ENCODE data around the gene MMEL1.

MMEL1 gene

GRCh38 chr1:2589431-2590232, 43.2 kb downstream of the MMEL1 start:
- no peak for DNase-seq (ENCODE audit: low read depth in 1 of 2, low spot score in 1 of 2)
- TF ChIP-seq GABPA (IDR thresholded peaks at IDR 0.05; ENCODE audit: low read depth) (no peak), REST (IDR thresholded peaks at IDR 0.05; ENCODE audit: insufficient replicate concordance, low read depth) (no peak), SPI1 (IDR thresholded peaks at IDR 0.05; ENCODE audit: borderline replicate concordance, low read depth) (no peak), POLR2AphosphoS5 (IDR thresholded peaks at IDR 0.05; ENCODE audit: low read depth) (no peak), CTCF (IDR thresholded peaks at IDR 0.05; ENCODE audit: insufficient read depth, low read length) (no peak)
- H3K27me3 ChIP-seq (ENCODE audit: insufficient read depth, poor library complexity, severe bottlenecking): no peaks in the 10 kb centered on the region
- no peak overlapping the region for H3K4me3 ChIP-seq (replicated peaks; ENCODE audit: insufficient read depth, low read length)
- H3K27ac ChIP-seq (replicated peaks): no peak overlapping the region

- Histone ChIP-seq H3K27ac (replicated peaks) (no peak overlapping the region), H3K4me3 (replicated peaks; ENCODE audit: insufficient read depth, low read length) (no peak overlapping the region), H3K27me3 (ENCODE audit: insufficient read depth, poor library complexity, severe bottlenecking) (no peaks in the 10 kb centered on the region)
- no peak for DNase-seq (ENCODE audit: low read depth in 1 of 2, low spot score in 1 of 2)
- TF ChIP-seq CTCF (IDR thresholded peaks at IDR 0.05; ENCODE audit: insufficient read depth, low read length): no peak
- no peak for TF ChIP-seq POLR2AphosphoS5 (IDR thresholded peaks at IDR 0.05; ENCODE audit: low read depth)
- TF ChIP-seq GABPA (IDR thresholded peaks at IDR 0.05; ENCODE audit: low read depth): no peak
- no peak for TF ChIP-seq SPI1 (IDR thresholded peaks at IDR 0.05; ENCODE audit: borderline replicate concordance, low read depth)
- TF ChIP-seq REST (IDR thresholded peaks at IDR 0.05; ENCODE audit: insufficient replicate concordance, low read depth): no peak
Measured at GRCh38 chr1:2588661-2589430, 44.0 kb downstream of the MMEL1 start.

- Histone ChIP-seq H3K27ac (replicated peaks) (no peak overlapping the region), H3K4me3 (replicated peaks; ENCODE audit: insufficient read depth, low read length) (no peak overlapping the region), H3K27me3 (ENCODE audit: insufficient read depth, poor library complexity, severe bottlenecking) (no peaks in the 10 kb centered on the region)
- no peak for TF ChIP-seq REST (IDR thresholded peaks at IDR 0.05; ENCODE audit: insufficient replicate concordance, low read depth)
- no peak for TF ChIP-seq CTCF (IDR thresholded peaks at IDR 0.05; ENCODE audit: insufficient read depth, low read length)
- TF ChIP-seq SPI1 (IDR thresholded peaks at IDR 0.05; ENCODE audit: borderline replicate concordance, low read depth): no peak
- TF ChIP-seq POLR2AphosphoS5 (IDR thresholded peaks at IDR 0.05; ENCODE audit: low read depth): no peak
- no peak for TF ChIP-seq GABPA (IDR thresholded peaks at IDR 0.05; ENCODE audit: low read depth)
- DNase-seq (ENCODE audit: low read depth in 1 of 2, low spot score in 1 of 2): no peak
Measured at GRCh38 chr1:2587860-2588571, 44.8 kb downstream of the MMEL1 start.
